Neural progenitor cell (in vitro differentiated cells): ENCODE data around the gene GADD45G.

Experiments used
- EZH2 ChIP-seq: fragments of 200-600 bp; sonication (generic); IDR thresholded peaks from 2 replicates; pipeline ENCODE4 v1.6.1; 2017; ENCODE audit warnings: antibody characterized with exemption, mild to moderate bottlenecking, moderate library complexity
- EZH2phosphoT487 ChIP-seq: fragments of 200-600 bp; sonication (generic); IDR thresholded peaks from 2 replicates; pipeline ENCODE4 v1.6.1; 2017; ENCODE audit warnings: antibody characterized with exemption
- TF ChIP-seq, protein P1 (sequence below): fragments of 200-600 bp; sonication (generic); IDR thresholded peaks from 2 replicates; pipeline ENCODE4 v1.5.1; 2017; ENCODE audit warnings: antibody characterized with exemption, mild to moderate bottlenecking

DNA sequence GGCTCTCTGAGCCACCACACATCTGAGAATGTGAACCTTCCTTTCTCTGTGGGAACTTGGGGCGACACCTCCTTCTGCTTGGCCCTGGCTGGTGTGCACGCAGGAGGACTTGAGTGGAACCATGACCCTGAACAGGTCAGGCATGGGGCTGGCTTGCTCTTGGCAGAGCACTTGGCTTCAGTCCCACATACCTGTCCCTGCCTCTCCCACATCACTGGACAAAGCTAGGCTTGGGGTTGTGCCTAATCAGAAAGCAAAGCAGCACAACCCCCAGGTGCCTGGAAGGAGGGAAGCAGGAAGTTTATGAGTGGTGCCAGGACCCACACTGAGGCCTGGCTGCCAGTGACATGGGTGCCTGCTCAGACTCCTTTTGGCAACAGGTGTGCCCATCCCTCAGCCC, 13.2 kb downstream of the GADD45G start:
- TF ChIP-seq, protein P1, sequence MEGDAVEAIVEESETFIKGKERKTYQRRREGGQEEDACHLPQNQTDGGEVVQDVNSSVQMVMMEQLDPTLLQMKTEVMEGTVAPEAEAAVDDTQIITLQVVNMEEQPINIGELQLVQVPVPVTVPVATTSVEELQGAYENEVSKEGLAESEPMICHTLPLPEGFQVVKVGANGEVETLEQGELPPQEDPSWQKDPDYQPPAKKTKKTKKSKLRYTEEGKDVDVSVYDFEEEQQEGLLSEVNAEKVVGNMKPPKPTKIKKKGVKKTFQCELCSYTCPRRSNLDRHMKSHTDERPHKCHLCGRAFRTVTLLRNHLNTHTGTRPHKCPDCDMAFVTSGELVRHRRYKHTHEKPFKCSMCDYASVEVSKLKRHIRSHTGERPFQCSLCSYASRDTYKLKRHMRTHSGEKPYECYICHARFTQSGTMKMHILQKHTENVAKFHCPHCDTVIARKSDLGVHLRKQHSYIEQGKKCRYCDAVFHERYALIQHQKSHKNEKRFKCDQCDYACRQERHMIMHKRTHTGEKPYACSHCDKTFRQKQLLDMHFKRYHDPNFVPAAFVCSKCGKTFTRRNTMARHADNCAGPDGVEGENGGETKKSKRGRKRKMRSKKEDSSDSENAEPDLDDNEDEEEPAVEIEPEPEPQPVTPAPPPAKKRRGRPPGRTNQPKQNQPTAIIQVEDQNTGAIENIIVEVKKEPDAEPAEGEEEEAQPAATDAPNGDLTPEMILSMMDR, result no peak
- no peak for TF ChIP-seq EZH2
- TF ChIP-seq EZH2phosphoT487, result no peak
